NOMO-1 (cell line): Measurements from ENCODE around the gene SCAF8.

Experiments used
- DNase-seq, 2 experiments: peaks; one replicate each; lab custom pipeline; 2025; ENCODE audit not compliant: unreplicated experiment in 2 of 2; lab: John Stamatoyannopoulos, UW

SCAF8 gene

DNA sequence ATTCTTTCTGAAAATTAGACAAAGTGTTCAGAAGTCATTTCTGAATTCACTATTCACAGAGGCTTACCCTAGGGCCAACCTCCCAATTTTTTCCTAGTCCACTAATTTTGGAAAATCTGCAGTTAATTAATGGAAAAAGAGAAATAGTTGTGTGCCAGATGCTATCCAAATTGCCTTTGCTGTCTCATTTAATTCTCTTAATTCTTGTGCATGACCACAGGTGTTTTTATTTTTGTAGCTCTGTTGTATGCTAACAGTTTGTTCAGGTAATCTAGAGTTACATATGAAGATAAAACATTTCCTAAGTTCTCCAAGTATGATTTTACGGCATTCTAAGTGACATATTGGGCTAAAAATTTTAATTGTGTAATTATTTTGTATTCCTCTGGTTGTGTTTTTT, 96.8 kb downstream of the SCAF8 start:
- no peak for DNase-seq

DNA sequence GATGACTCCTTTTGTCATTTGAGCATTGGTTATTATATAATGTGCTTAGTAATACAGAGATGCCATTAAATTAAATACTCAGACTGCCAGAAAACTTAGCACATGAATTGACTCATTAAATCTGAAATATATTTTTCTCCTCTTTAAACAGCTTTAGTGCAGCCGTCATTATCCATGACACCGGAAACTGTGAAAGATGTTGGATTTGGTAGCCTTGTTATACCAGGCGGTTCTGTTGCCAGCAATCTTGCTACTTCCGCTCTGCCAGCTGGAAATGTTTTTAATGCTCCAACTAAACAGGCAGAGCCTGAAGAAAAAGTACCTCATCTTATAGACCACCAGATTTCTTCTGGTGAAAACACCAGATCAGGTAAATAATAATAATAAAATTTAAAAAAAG, 97.6 kb downstream of the SCAF8 start:
- no peak for DNase-seq

GRCh38 chr6:154835307-154835706, 102.1 kb downstream of the SCAF8 start:
- no peak for DNase-seq

- DNase-seq, result no peak
Measured at GRCh38 chr6:154839546-154839945, 106.3 kb downstream of the SCAF8 start.

GRCh38 chr6:154840363-154840762, 107.1 kb downstream of the SCAF8 start:
- no peak for DNase-seq

DNA sequence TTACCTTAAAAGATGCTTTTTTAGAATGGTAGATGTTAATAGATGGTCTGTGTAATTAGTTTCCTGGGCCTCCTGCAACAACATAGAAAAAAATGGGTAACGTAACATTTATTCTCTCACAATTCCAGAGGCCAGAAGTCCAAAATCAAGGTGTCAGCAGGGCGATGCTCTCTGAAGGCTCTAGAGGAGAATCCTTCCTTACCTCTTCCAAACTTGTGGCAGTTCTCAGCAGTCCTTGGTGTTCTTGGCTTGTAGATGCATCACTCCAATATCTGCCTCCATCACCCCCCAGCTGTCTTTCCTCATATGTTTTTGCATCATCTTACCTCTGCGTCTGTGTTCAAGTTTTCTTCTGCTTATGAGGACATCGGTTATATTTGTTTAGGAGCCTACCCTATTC, 107.9 kb downstream of the SCAF8 start:
- DNase-seq, result no peak

DNA sequence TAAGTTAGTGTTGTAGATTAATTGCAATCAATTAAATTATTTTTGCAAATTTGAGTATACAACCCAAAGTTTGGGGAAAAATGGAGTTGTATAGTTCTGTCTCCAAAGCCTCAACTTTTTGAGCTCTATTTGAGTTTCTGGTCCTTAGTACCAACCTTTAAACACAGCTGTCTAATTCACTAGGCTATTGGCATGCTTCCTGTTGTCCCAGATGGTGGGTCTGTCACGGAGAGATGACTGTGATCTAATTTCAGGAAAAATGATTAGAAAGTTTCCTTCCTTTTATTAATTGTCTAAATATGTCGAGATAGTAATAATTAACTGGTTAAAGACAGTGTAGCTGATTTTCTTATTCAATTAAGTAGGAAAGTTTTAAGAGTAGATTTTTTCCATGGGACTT, 109.6 kb downstream of the SCAF8 start:
- no peak for DNase-seq

DNA sequence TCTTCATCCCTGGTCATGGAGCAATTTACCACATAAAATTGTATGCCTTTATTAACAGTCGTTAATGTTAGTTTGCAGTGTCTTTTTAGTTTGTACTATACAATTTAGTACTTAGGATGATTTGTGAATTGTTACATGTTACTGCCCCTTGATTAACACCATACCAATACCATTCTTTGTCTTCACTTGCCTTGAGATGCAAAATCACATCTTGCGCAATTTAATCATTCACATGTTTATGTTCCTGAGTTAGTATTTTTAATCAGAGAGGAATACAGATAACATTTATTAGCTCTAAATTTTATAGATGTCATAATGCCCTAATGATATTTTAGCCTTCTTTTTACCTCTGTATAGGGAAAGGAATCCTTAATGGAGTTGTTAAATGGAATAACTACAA, 114.1 kb downstream of the SCAF8 start:
- no peak for DNase-seq

DNA sequence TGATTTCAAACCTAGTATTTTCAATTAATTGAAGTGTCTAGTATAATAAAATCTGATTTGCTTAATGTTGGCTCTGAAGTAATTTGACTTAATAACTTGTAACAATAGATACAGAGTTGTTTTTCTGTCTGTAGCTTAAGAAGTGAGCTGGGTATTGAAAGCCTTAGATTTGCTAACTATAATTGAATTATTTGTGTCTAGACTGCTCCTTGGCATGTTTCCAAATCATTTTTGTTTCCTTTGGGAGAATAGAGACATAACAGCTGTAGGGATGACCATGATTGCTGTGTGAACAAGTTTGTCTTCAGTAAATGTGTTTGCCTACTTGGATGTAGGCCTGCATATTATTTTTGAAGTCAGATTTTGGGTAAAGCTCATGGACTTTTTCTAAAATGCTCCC, 115.4 kb downstream of the SCAF8 start:
- DNase-seq, result no peak

DNA sequence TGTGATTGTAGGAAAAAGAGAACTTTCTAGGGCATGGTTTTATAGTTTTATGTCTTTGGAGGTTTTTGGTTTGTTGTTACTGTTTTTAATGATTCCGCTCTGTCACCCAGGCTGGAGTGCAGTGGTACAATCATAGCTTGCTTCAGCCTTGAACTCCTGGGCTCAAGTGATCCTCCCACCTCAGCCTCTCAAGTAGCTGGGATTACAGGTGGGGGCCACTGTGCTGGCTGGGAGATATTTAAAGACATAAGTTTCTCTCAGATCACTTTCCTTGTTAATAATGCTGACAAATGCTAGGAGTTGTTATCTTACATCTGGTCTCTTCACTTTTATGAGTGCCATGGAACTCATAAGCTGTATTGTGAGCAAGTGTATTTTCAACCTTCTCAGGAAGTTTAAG, 116.3 kb downstream of the SCAF8 start:
- no peak for DNase-seq

- no peak for DNase-seq
Measured at GRCh38 chr6:154852687-154853086, 119.5 kb downstream of the SCAF8 start.

GRCh38 chr6:154857529-154857928, 124.3 kb downstream of the SCAF8 start:
- no peak for DNase-seq

- no peak for DNase-seq
Measured at GRCh38 chr6:154861825-154862224, 128.6 kb downstream of the SCAF8 start.

GRCh38 chr6:154862536-154862935, 129.3 kb downstream of the SCAF8 start:
- DNase-seq, result no peak

GRCh38 chr6:154864066-154864430, 130.8 kb downstream of the SCAF8 start:
- no peak for DNase-seq

- DNase-seq, result no peak
Measured at GRCh38 chr6:154865291-154865690, 132.1 kb downstream of the SCAF8 start.

DNA sequence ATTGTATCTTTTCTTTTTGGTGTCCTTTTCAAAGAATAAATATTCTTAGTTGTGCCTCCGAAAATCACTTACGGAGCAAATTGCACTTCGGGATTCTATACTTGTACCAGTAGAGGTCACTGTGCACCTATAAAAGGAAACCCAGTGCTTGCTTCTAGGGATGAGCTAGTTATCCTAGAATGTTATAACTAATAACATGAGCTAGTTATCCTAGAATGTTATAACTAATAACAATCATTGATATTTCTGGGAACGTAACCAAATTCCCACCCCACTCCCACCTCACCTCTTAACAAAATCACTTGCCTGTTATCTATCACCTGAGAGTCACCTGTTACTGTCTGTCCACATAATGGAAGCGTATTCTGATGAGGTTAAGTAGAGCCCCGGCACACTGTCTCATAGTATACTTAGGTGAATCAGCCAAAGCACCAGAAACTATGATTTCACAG, 135.0 kb downstream of the SCAF8 start:
- DNase-seq, result peak in 1 of 2 experiments; percentile 5

DNA sequence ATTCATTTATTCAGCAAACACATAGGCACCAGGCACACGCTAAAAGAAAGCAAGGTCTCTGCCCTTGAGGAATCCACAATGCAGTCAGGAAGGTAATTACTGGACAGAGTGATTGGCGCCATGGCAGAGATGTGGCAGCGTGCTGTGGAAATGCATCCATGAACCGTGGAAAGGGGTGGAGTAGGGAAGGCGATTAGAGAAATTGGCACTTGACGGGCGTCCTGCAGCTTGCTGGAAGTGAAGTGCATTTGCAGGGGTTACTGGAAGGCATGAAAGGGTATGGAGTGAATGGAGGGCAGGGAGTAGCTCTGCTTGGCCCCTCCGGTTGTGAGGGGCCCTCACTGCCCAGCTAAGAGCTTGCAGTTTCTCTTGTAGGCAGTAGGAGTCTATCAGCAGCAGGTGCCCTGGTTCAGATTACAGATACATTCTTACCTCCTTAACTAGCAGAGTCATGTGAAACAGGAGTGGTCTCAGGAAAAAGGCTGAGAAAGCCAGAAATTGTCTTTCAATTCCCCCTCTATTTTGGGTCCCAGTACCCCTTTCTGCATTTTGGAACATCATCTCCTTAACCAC, 139.4 kb downstream of the SCAF8 start:
- no peak for DNase-seq

DNA sequence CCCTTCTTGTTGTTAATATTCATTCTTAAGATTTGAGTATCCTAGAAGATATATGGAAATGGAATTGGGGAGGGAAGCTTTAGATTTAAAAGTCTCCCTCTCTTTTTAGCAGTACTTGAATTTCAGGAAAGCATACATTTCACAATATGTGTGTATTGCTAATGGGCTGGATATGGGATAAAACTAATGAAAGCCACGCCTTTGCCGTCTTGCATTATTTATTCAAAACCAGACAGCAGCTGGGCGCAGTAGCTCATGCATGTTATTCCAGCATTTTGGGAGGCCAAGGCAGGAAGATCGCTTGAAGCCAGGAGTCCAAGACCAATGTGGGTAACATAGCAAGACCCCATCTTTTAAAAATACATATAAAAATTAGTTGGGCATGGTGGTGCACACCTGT, 140.3 kb downstream of the SCAF8 start:
- DNase-seq, result no peak

DNA sequence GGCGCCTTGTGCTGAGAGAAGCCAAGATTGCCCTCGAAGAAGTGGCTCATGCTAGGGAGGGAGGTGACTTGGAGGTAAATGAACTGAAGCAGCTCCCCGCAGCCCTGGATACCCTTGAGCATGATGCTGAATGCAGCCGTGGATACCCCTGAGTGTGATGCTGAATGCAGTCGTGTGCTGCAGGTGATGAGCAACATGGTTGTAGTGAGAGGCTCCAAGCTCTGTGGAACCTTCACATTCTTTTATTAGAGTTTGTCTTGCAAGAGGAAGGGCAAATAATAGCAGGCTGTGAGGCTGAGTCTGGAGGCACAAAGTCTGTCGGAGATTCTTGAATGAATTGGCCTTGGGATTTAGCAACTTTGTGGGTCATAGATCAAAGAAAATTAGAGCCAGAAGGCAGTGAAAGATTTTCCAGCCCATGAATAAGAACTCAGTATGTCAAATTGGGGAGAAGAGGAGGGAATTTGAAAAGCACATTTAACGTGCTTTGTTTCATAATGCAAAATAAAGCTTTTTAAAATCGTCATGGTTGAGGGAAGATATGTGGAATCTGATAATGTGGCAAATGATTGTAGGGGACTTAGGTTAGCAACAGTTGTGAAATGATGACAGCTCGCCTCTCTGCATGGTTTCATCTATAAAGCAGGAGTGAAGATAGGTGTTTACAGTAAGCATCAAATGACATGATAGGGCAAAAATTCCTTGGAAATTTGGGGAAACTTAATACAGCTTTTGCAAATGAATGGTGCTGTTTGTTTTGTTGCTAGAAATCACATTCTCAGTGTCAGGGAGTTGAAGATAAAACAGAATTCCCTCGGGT, 141.8 kb downstream of the SCAF8 start:
- no peak for DNase-seq

- no peak for DNase-seq
Measured at GRCh38 chr6:154876486-154877280, 143.5 kb downstream of the SCAF8 start.
